ENCODE data around the gene RPS26.
"Not testable (repeated sequence)": the region's sequence is repeated elsewhere in the genome, so short reads cannot be mapped to it uniquely, and the experiment has no call there.

The RPS26 gene

DNA sequence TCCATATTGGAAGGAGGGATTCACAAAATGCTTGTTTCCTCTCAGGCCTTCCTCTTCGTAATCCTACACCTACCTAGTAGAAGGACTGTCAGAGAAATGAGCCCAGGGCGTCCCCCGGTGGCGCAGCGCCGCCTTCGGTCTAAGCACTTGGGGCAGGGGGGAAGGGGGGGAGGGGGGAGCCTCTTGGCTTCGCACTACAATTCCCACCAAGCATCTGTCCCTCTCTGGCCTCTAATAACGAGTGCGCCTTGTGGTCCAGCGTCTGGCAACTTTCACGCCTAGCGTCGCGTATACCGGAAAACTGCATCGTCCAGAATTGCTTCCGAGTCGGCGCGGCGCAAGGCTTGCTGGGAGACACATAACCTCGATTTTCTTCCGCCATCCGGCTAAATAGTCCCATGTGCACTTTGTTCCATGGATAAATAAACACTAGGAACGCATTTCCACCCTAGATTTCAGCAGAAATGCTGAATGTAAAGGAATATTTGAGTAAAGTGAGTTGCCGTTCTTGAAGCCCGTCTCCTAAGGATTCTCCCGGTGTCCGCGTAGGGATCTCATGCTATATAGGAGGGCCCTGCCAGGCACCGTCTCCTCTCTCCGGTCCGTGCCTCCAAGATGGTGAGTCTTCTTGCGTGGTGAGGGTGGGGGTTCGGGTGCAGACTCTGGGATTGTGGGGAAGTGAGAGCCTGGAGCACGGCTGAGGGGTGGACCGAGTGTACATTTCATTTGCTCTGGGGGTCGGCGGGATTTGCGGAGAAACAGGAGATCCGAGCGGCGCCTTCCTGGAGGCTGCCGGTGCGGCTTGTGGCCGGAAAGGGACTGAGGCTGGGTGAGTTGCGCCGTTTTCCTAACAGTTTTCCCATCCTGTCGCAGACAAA is at the start of gene RPS26:
RPS26 (plus strand) TSS at position 367 of the 878 bp plus-strand sequence; CDS start at position 616, 249 bp downstream.
- Histone ChIP-seq H3K9ac (ENCODE audit: low read length in 5 of 5) (peak within 1 kb of the TSS; percentile 79 to 99 (median 93)), H3K9me3 (ENCODE audit: control insufficient read depth in 5 of 5, low read length in 5 of 5) (no peaks in the 10 kb centered on the region), H3K27ac (ENCODE audit: low read depth, low read length) (peak within 1 kb of the TSS; percentile 90), H3K4me3 (ENCODE audit: low read depth in 1 of 5, low read length in 5 of 5) (peak within 1 kb of the TSS; percentile 74 to 98 (median 94)), H3K4me1 (ENCODE audit: control insufficient read depth in 5 of 5, insufficient read depth in 5 of 5, low read length in 5 of 5) (peaks cover 3 to 36% (median 25%) of the 10 kb centered on the region in 5 donors), H3K27me3 (ENCODE audit: control insufficient read depth in 5 of 5, insufficient read depth in 4 of 5, low read length in 5 of 5) (no peaks in the 10 kb centered on the region), H3K36me3 (ENCODE audit: control insufficient read depth in 5 of 5, insufficient read depth in 5 of 5, low read length in 5 of 5) (peaks cover 9 to 32% (median 20%) of the 10 kb centered on the region in 5 donors)

DNA sequence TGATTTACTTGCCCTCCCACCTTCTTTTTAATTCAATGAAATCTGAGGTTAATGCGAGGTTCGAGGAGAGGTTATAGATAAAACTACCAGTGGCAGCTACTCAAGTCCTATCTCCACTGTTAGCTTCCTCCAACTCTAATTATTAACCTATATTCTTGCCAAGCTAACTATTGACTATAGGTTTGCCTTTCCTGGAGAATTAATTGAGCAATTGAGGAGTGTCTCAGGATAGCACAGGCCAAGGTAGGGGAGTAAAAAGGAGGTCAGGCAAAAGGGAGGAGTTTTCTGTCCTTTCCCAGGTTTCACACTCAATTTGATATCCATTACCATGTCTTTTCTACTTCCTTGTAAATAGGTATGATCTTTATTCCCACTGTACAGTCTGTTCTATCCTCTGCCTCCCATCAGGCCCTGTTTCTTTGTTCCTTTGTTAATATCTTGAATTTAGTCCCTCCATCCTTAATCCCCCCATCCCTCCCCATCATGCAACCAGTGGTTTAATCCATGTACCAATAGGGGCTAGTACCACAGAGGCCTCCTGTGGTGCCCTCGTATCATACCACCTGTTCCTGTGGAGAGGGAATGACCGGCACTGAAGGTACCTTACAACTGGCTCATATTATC is 48.4 kb upstream of the RPS26 start:
- Histone ChIP-seq H3K9me3 (ENCODE audit: control insufficient read depth in 5 of 5, low read length in 5 of 5) (no peaks in the 10 kb centered on the region), H3K9ac (ENCODE audit: low read length in 5 of 5) (no peak overlapping the region), H3K4me3 (ENCODE audit: low read depth in 1 of 5, low read length in 5 of 5) (no peak overlapping the region), H3K36me3 (ENCODE audit: control insufficient read depth in 5 of 5, insufficient read depth in 5 of 5, low read length in 5 of 5) (peaks cover 18 to 63% (median 51%) of the 10 kb centered on the region in 5 donors), H3K27ac (ENCODE audit: low read depth, low read length) (no peak overlapping the region), H3K27me3 (ENCODE audit: control insufficient read depth in 5 of 5, insufficient read depth in 4 of 5, low read length in 5 of 5) (no peaks in the 10 kb centered on the region), H3K4me1 (ENCODE audit: control insufficient read depth in 5 of 5, insufficient read depth in 5 of 5, low read length in 5 of 5) (peaks cover 7 to 21% (median 16%) of the 10 kb centered on the region in 5 donors)

- H3K4me3 ChIP-seq (ENCODE audit: low read depth in 1 of 5, low read length in 5 of 5), result no peak overlapping the region
- peaks cover 18 to 49% (median 40%) of the 10 kb centered on the region in 5 donors for H3K36me3 ChIP-seq (ENCODE audit: control insufficient read depth in 5 of 5, insufficient read depth in 5 of 5, low read length in 5 of 5)
- peaks cover 7 to 27% (median 18%) of the 10 kb centered on the region in 5 donors for H3K4me1 ChIP-seq (ENCODE audit: control insufficient read depth in 5 of 5, insufficient read depth in 5 of 5, low read length in 5 of 5)
- no peak overlapping the region for H3K27ac ChIP-seq (ENCODE audit: low read depth, low read length)
- no peak overlapping the region for H3K9ac ChIP-seq (ENCODE audit: low read length in 5 of 5)
- no peaks in the 10 kb centered on the region for H3K9me3 ChIP-seq (ENCODE audit: control insufficient read depth in 5 of 5, low read length in 5 of 5)
- no peaks in the 10 kb centered on the region for H3K27me3 ChIP-seq (ENCODE audit: control insufficient read depth in 5 of 5, insufficient read depth in 4 of 5, low read length in 5 of 5)
These were observed 46.4 kb upstream of the RPS26 start for GRCh38 chr12:55995366-55995765.

GRCh38 chr12:55996201-55996714 is 45.5 kb upstream of the RPS26 start:
- peaks cover 12 to 40% (median 32%) of the 10 kb centered on the region in 5 donors for H3K36me3 ChIP-seq (ENCODE audit: control insufficient read depth in 5 of 5, insufficient read depth in 5 of 5, low read length in 5 of 5)
- H3K9ac ChIP-seq (ENCODE audit: low read length in 5 of 5), result peak overlapping the region in 3 of 5 donors; percentile 65 to 91 (median 74)
- H3K4me3 ChIP-seq (ENCODE audit: low read depth in 1 of 5, low read length in 5 of 5), result peak overlapping the region; percentile 60 to 100 (median 94)
- peaks cover 7 to 27% (median 18%) of the 10 kb centered on the region in 5 donors for H3K4me1 ChIP-seq (ENCODE audit: control insufficient read depth in 5 of 5, insufficient read depth in 5 of 5, low read length in 5 of 5)
- peak overlapping the region; percentile 73 for H3K27ac ChIP-seq (ENCODE audit: low read depth, low read length)
- H3K9me3 ChIP-seq (ENCODE audit: control insufficient read depth in 5 of 5, low read length in 5 of 5), result no peaks in the 10 kb centered on the region
- no peaks in the 10 kb centered on the region for H3K27me3 ChIP-seq (ENCODE audit: control insufficient read depth in 5 of 5, insufficient read depth in 4 of 5, low read length in 5 of 5)

- H3K27ac ChIP-seq (ENCODE audit: low read depth, low read length), result peak within 1 kb of the TSS; percentile 73
- peaks cover 10 to 39% (median 27%) of the 10 kb centered on the region in 5 donors for H3K36me3 ChIP-seq (ENCODE audit: control insufficient read depth in 5 of 5, insufficient read depth in 5 of 5, low read length in 5 of 5)
- H3K27me3 ChIP-seq (ENCODE audit: control insufficient read depth in 5 of 5, insufficient read depth in 4 of 5, low read length in 5 of 5), result no peaks in the 10 kb centered on the region
- peak within 1 kb of the TSS; percentile 74 to 92 (median 79) for H3K9ac ChIP-seq (ENCODE audit: low read length in 5 of 5)
- peak within 1 kb of the TSS; percentile 60 to 100 (median 94) for H3K4me3 ChIP-seq (ENCODE audit: low read depth in 1 of 5, low read length in 5 of 5)
- H3K4me1 ChIP-seq (ENCODE audit: control insufficient read depth in 5 of 5, insufficient read depth in 5 of 5, low read length in 5 of 5), result peaks cover 7 to 27% (median 21%) of the 10 kb centered on the region in 5 donors
- H3K9me3 ChIP-seq (ENCODE audit: control insufficient read depth in 5 of 5, low read length in 5 of 5), result no peaks in the 10 kb centered on the region
These were observed 44.8 kb upstream of the RPS26 start, which contains the start of gene SUOX for GRCh38 chr12:55996715-55997534. Gene SUOX (plus strand): TSS chr12:55997276. CDS start chr12:56002222, 4,946 bp downstream.

- peaks cover 7 to 27% (median 22%) of the 10 kb centered on the region in 5 donors for H3K4me1 ChIP-seq (ENCODE audit: control insufficient read depth in 5 of 5, insufficient read depth in 5 of 5, low read length in 5 of 5)
- H3K27me3 ChIP-seq (ENCODE audit: control insufficient read depth in 5 of 5, insufficient read depth in 4 of 5, low read length in 5 of 5), result no peaks in the 10 kb centered on the region
- peaks cover 8 to 39% (median 26%) of the 10 kb centered on the region in 5 donors for H3K36me3 ChIP-seq (ENCODE audit: control insufficient read depth in 5 of 5, insufficient read depth in 5 of 5, low read length in 5 of 5)
- H3K4me3 ChIP-seq (ENCODE audit: low read depth in 1 of 5, low read length in 5 of 5), result peak overlapping the region; percentile 60 to 100 (median 94)
- peak overlapping the region; percentile 73 for H3K27ac ChIP-seq (ENCODE audit: low read depth, low read length)
- H3K9ac ChIP-seq (ENCODE audit: low read length in 5 of 5), result peak overlapping the region; percentile 25 to 92 (median 79)
- H3K9me3 ChIP-seq (ENCODE audit: control insufficient read depth in 5 of 5, low read length in 5 of 5), result no peaks in the 10 kb centered on the region
These were observed 44.2 kb upstream of the RPS26 start for GRCh38 chr12:55997535-55997859.

DNA sequence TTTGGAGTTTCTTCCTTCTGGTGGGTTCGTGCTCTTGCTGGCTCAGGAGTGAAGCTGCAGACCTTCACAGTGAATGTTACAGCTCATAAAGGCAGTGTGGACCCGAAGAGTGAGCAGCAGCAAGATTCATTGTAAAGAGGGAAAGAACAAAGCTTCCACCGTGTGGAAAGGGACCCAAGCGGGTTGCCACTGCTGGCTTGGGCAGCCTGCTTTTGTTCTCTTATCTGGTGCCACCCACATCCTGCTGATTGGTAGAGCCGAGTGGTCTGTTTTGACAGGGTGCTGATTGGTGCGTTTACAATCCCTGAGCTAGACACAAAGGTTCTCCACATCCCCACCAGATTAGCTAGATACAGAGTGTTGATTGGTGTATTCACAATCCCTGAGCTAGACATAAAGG is 42.2 kb upstream of the RPS26 start:
- not testable (repeated sequence) for H3K9ac ChIP-seq (ENCODE audit: low read length in 5 of 5); H3K9me3 ChIP-seq (ENCODE audit: control insufficient read depth in 5 of 5, low read length in 5 of 5); H3K4me3 ChIP-seq (ENCODE audit: low read depth in 1 of 5, low read length in 5 of 5); H3K27me3 ChIP-seq (ENCODE audit: control insufficient read depth in 5 of 5, insufficient read depth in 4 of 5, low read length in 5 of 5); H3K27ac ChIP-seq (ENCODE audit: low read depth, low read length)
- Histone ChIP-seq H3K36me3 (ENCODE audit: control insufficient read depth in 5 of 5, insufficient read depth in 5 of 5, low read length in 5 of 5) (peaks cover 2 to 39% (median 26%) of the 10 kb centered on the region in 5 donors), H3K4me1 (ENCODE audit: control insufficient read depth in 5 of 5, insufficient read depth in 5 of 5, low read length in 5 of 5) (peaks cover 7 to 27% (median 22%) of the 10 kb centered on the region in 5 donors)

- Histone ChIP-seq H3K36me3 (ENCODE audit: control insufficient read depth in 5 of 5, insufficient read depth in 5 of 5, low read length in 5 of 5) (peaks cover 0 to 37% (median 27%) of the 10 kb centered on the region in 5 donors), H3K4me1 (ENCODE audit: control insufficient read depth in 5 of 5, insufficient read depth in 5 of 5, low read length in 5 of 5) (peaks cover 7 to 27% (median 22%) of the 10 kb centered on the region in 5 donors)
- not testable (repeated sequence) for H3K27ac ChIP-seq (ENCODE audit: low read depth, low read length); H3K27me3 ChIP-seq (ENCODE audit: control insufficient read depth in 5 of 5, insufficient read depth in 4 of 5, low read length in 5 of 5); H3K9ac ChIP-seq (ENCODE audit: low read length in 5 of 5); H3K9me3 ChIP-seq (ENCODE audit: control insufficient read depth in 5 of 5, low read length in 5 of 5); H3K4me3 ChIP-seq (ENCODE audit: low read depth in 1 of 5, low read length in 5 of 5)
These were observed 41.6 kb upstream of the RPS26 start for GRCh38 chr12:55999999-56000540.

- H3K4me1 ChIP-seq (ENCODE audit: control insufficient read depth in 5 of 5, insufficient read depth in 5 of 5, low read length in 5 of 5), result peaks cover 7 to 22% (median 18%) of the 10 kb centered on the region in 5 donors
- peaks cover 0 to 37% (median 27%) of the 10 kb centered on the region in 5 donors for H3K36me3 ChIP-seq (ENCODE audit: control insufficient read depth in 5 of 5, insufficient read depth in 5 of 5, low read length in 5 of 5)
- no peaks in the 10 kb centered on the region for H3K27me3 ChIP-seq (ENCODE audit: control insufficient read depth in 5 of 5, insufficient read depth in 4 of 5, low read length in 5 of 5)
- no peak overlapping the region for H3K27ac ChIP-seq (ENCODE audit: low read depth, low read length)
- no peaks in the 10 kb centered on the region for H3K9me3 ChIP-seq (ENCODE audit: control insufficient read depth in 5 of 5, low read length in 5 of 5)
- H3K4me3 ChIP-seq (ENCODE audit: low read depth in 1 of 5, low read length in 5 of 5), result no peak overlapping the region
- H3K9ac ChIP-seq (ENCODE audit: low read length in 5 of 5), result peak overlapping the region in 3 of 5 donors; percentile 21 to 31 (median 22)
These were observed 40.1 kb upstream of the RPS26 start for GRCh38 chr12:56001487-56002100.

Measured in subcutaneous abdominal adipose tissue (tissue), 5 donors.